HG03442 (cell line): ENCODE results near the gene DNAJC6.
"Not testable (repeated sequence)": the region's sequence is repeated elsewhere in the genome, so short reads cannot be mapped to it uniquely, and the experiment has no call there.

Experiments used
- ATAC-seq: cut with Tn5 transposase; IDR thresholded peaks from one replicate; pipeline ENCODE4 v1.9.1; 2021; ENCODE audit warnings: mild to moderate bottlenecking, moderate library complexity; ENCODE audit not compliant: unreplicated experiment

Gene DNAJC6

GRCh38 chr1:65355031-65355712 is 45.8 kb downstream of the DNAJC6 start:
- ATAC-seq, result no peak

- no peak for ATAC-seq
Measured at GRCh38 chr1:65357291-65357960, 48.1 kb downstream of the DNAJC6 start.

- no peak for ATAC-seq
Measured at GRCh38 chr1:65359888-65360287, 50.5 kb downstream of the DNAJC6 start.

GRCh38 chr1:65360648-65361047 is 51.3 kb downstream of the DNAJC6 start:
- no peak for ATAC-seq

GRCh38 chr1:65362545-65362944 is 53.2 kb downstream of the DNAJC6 start:
- no peak for ATAC-seq

- no peak for ATAC-seq
Measured at GRCh38 chr1:65363484-65363883, 54.1 kb downstream of the DNAJC6 start.

- ATAC-seq, result no peak
Measured at GRCh38 chr1:65368403-65368802, 59.1 kb downstream of the DNAJC6 start.

GRCh38 chr1:65371544-65371943 is 62.2 kb downstream of the DNAJC6 start:
- no peak for ATAC-seq

- ATAC-seq, result no peak
Measured at GRCh38 chr1:65372557-65372956, 63.2 kb downstream of the DNAJC6 start.

GRCh38 chr1:65377496-65378246 is 68.3 kb downstream of the DNAJC6 start:
- ATAC-seq, result no peak

GRCh38 chr1:65378247-65378946 is 69.1 kb downstream of the DNAJC6 start:
- ATAC-seq, result no peak

GRCh38 chr1:65384426-65384825 is 75.1 kb downstream of the DNAJC6 start:
- ATAC-seq, result not testable (repeated sequence)

- no peak for ATAC-seq
Measured at GRCh38 chr1:65386439-65386838, 77.1 kb downstream of the DNAJC6 start.

- ATAC-seq, result no peak
Measured at GRCh38 chr1:65387821-65388220, 78.5 kb downstream of the DNAJC6 start.

GRCh38 chr1:65388908-65389695 is 79.8 kb downstream of the DNAJC6 start:
- ATAC-seq, result no peak

- ATAC-seq, result no peak
Measured at GRCh38 chr1:65392497-65392896, 83.2 kb downstream of the DNAJC6 start.

GRCh38 chr1:65393347-65393746 is 84.0 kb downstream of the DNAJC6 start:
- peak; percentile 100 for ATAC-seq

GRCh38 chr1:65393928-65394327 is 84.6 kb downstream of the DNAJC6 start:
- ATAC-seq, result no peak

GRCh38 chr1:65395887-65396612 is 86.7 kb downstream of the DNAJC6 start:
- no peak for ATAC-seq

- no peak for ATAC-seq
Measured at GRCh38 chr1:65398083-65398482, 88.7 kb downstream of the DNAJC6 start.
